Mesendoderm (in vitro differentiated cells): ENCODE results near the gene HAX1. TPM values are rescaled to one million over a fixed set of nuclear protein-coding genes. Genes with fewer than 3 reads are reported as not detected.
"Not testable (repeated sequence)": the region's sequence is repeated elsewhere in the genome, so short reads cannot be mapped to it uniquely, and the experiment has no call there.

Source experiments
- DNase-seq: peaks from one replicate; pipeline ENCODE4 v3.0.0; 2013
- H2AK5ac ChIP-seq: 2 replicates; pipeline ENCODE4 v1.6.1; 2013; ENCODE audit warnings: low read length, inconsistent platforms
- H2BK120ac ChIP-seq: 2 replicates; pipeline ENCODE4 v1.6.1; 2013; ENCODE audit warnings: low read depth, mild to moderate bottlenecking, low read length, moderate library complexity, mixed read lengths
- H2BK15ac ChIP-seq: replicated peaks from 2 replicates; pipeline ENCODE4 v1.6.1; 2013; ENCODE audit warnings: low read depth, mild to moderate bottlenecking, moderate library complexity
- H2BK5ac ChIP-seq: 2 replicates; pipeline ENCODE4 v1.6.1; 2013; ENCODE audit warnings: low read length, inconsistent platforms
- H3K18ac ChIP-seq: 2 replicates; pipeline ENCODE4 v1.6.1; 2013; ENCODE audit warnings: mild to moderate bottlenecking, low read length, mixed read lengths
- H3K23ac ChIP-seq: one replicate; pipeline ENCODE4 v1.6.1; 2013; ENCODE audit warnings: low read length
- H3K27ac ChIP-seq: 2 replicates; pipeline ENCODE4 v1.5.1; 2013; ENCODE audit warnings: low read depth, mild to moderate bottlenecking, inconsistent platforms, low read length, moderate library complexity
- H3K27me3 ChIP-seq: 2 replicates; pipeline ENCODE4 v1.6.1; 2013; ENCODE audit warnings: low read length, control low read depth, mild to moderate bottlenecking, inconsistent platforms; ENCODE audit not compliant: insufficient read depth, poor library complexity
- H3K36me3 ChIP-seq: 2 replicates; pipeline ENCODE4 v1.6.1; 2013; ENCODE audit warnings: low read length, inconsistent platforms; ENCODE audit not compliant: control insufficient read depth, insufficient read depth
- H3K4ac ChIP-seq: one replicate; pipeline ENCODE4 v1.6.1; 2013; ENCODE audit warnings: low read depth, mild to moderate bottlenecking, low read length, moderate library complexity
- H3K4me1 ChIP-seq: 2 replicates; pipeline ENCODE4 v1.6.1; 2013; ENCODE audit warnings: low read depth, low read length, inconsistent platforms; ENCODE audit not compliant: control insufficient read depth
- H3K4me2 ChIP-seq: 2 replicates; pipeline ENCODE4 v1.6.1; 2013; ENCODE audit warnings: low read length
- H3K4me3 ChIP-seq: 2 replicates; pipeline ENCODE4 v1.5.1; 2013; ENCODE audit warnings: mild to moderate bottlenecking, low read length
- H3K56ac ChIP-seq: one replicate; pipeline ENCODE4 v1.6.1; 2013; ENCODE audit warnings: low read length
- H3K79me1 ChIP-seq: 2 replicates; pipeline ENCODE4 v1.6.1; 2013; ENCODE audit warnings: low read length, inconsistent platforms
- H3K79me2 ChIP-seq: 2 replicates; pipeline ENCODE4 v1.6.1; 2013; ENCODE audit warnings: mild to moderate bottlenecking, low read length; ENCODE audit not compliant: control insufficient read depth, insufficient read depth
- H3K9ac ChIP-seq: 2 replicates; pipeline ENCODE4 v1.6.1; 2013; ENCODE audit warnings: low read length, inconsistent platforms
- H4K5ac ChIP-seq: one replicate; pipeline ENCODE4 v1.6.1; 2013; ENCODE audit warnings: low read length
- H4K8ac ChIP-seq: one replicate; pipeline ENCODE4 v1.6.1; 2013; ENCODE audit warnings: low read depth, mild to moderate bottlenecking, control low read depth, low read length, moderate library complexity
- WGBS: extraction: QIAGEN DNeasy Blood & Tissue Kit; methylation state at CpG from one replicate; pipeline ENCODE4 v1.1.7; 2013; ENCODE audit warnings: low lambda C conversion rate, missing lambda C conversion rate; ENCODE audit not compliant: insufficient coverage; ENCODE audit errors: extremely low coverage; 5-methylcytosine and 5-hydroxymethylcytosine counted together
- polyA plus RNA-seq, 2 experiments: library from polyadenylated mRNA; stranded (reverse); fragments of 200-250 nt; gene quantifications; one replicate each; pipeline ENCODE4 v1.2.3, GENCODE V29; 2013

The HAX1 gene
- 85.9 TPM for polyA plus RNA-seq (2013, experiment 1 of 2)
- polyA plus RNA-seq (2013, experiment 2 of 2), result 88.5 TPM

- no CpG with 5 or more reads among the region's 47 CpGs for WGBS
- H3K36me3 ChIP-seq, result peaks cover 3% of the 10 kb centered on the region
Measured at GRCh38 chr1:154272217-154272998, at the start of gene HAX1. Gene HAX1 (plus strand): TSS chr1:154272629. CDS start chr1:154272724, 95 bp downstream.

DNA sequence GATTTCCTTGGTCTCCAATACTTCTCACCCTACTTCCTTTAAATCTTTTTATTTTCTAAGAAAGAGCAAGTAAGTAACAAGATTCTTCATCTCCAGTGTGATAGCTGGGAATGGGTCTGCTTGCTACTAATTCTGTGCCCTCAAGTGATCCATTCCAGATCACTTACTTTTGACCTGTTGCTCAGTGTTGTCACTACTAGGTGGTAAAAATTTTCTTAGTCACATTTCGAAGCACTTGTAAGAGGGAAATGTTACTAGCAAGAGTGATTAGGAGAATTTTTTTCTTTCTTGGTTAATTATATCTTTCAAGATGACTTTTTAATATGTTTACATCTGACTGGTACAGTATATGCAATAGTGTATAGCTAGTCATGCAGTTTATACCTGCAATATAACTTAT, 49.5 kb upstream of the HAX1 start:
- no peak overlapping the region for H2AK5ac ChIP-seq
- peak overlapping the region; percentile 14 for H3K9ac ChIP-seq
- H3K18ac ChIP-seq, result no peak overlapping the region
- peaks cover 77% of the 10 kb centered on the region for H3K79me2 ChIP-seq
- no peak overlapping the region for H3K27ac ChIP-seq
- H2BK15ac ChIP-seq, result no peak overlapping the region
- peaks cover 7% of the 10 kb centered on the region for H3K79me1 ChIP-seq
- no peak overlapping the region for H3K23ac ChIP-seq
- H3K4ac ChIP-seq, result no peak overlapping the region
- DNase-seq, result no peak
- no peak overlapping the region for H3K4me3 ChIP-seq
- H3K4me2 ChIP-seq, result peak overlapping the region; percentile 3
- H3K36me3 ChIP-seq, result peaks cover 4% of the 10 kb centered on the region
- H2BK120ac ChIP-seq, result no peak overlapping the region
- no CpG with 5 or more reads among the region's 1 CpG for WGBS
- no peak overlapping the region for H4K8ac ChIP-seq
- H4K5ac ChIP-seq, result no peak overlapping the region
- peaks cover 5% of the 10 kb centered on the region for H3K4me1 ChIP-seq
- H3K27me3 ChIP-seq, result no peaks in the 10 kb centered on the region
- no peak overlapping the region for H2BK5ac ChIP-seq
- no peak overlapping the region for H3K56ac ChIP-seq

More at GRCh38 chr1:154272217-154272998, at the start of gene HAX1:
- no peak within 1 kb of the TSS for H3K23ac ChIP-seq
- peak within 1 kb of the TSS; percentile 63 for H3K27ac ChIP-seq
- H3K4me1 ChIP-seq, result no peaks in the 10 kb centered on the region
- H3K9ac ChIP-seq, result peak within 1 kb of the TSS; percentile 100
- H2BK5ac ChIP-seq, result peak within 1 kb of the TSS; percentile 21
- H4K8ac ChIP-seq, result no peak within 1 kb of the TSS
- DNase-seq, result peak; percentile 98
- peaks cover 7% of the 10 kb centered on the region for H3K79me1 ChIP-seq
- H2BK15ac ChIP-seq, result no peak within 1 kb of the TSS
- peak within 1 kb of the TSS; percentile 86 for H3K18ac ChIP-seq
- H4K5ac ChIP-seq, result peak within 1 kb of the TSS; percentile 87
- peak within 1 kb of the TSS; percentile 87 for H3K4ac ChIP-seq
- H3K79me2 ChIP-seq, result peaks cover 7% of the 10 kb centered on the region
- no peak within 1 kb of the TSS for H2BK120ac ChIP-seq
- no peaks in the 10 kb centered on the region for H3K27me3 ChIP-seq
- H3K56ac ChIP-seq, result peak within 1 kb of the TSS; percentile 97
- H3K4me3 ChIP-seq, result peak within 1 kb of the TSS; percentile 73
- H2AK5ac ChIP-seq, result peak within 1 kb of the TSS; percentile 98
- H3K4me2 ChIP-seq, result peak within 1 kb of the TSS; percentile 97

DNA sequence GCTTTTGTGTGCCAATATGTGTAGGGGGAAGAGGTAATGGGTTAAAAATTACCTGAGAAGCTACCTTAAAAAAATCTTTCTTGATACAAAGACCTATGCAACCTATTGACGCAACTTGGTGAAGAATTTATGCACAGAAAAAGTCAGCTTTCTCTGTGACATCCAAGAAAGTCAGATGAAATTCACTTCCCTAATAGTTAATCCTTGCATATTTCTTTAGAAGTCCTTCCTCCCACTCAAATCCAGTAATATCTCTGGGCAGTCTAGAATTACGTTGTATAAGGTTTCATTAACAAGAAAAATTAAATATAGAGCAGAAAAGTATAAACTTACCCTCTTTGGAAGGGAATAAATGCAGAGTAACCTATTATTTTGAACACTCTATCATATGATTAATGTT, 48.8 kb upstream of the HAX1 start:
- no peak overlapping the region for H3K4me3 ChIP-seq

GRCh38 chr1:154225370-154225769, 47.1 kb upstream of the HAX1 start:
- Histone ChIP-seq H3K9ac (no peak overlapping the region), H3K23ac (no peak overlapping the region), H3K79me1 (peaks cover 9% of the 10 kb centered on the region), H4K8ac (no peak overlapping the region), H3K79me2 (peaks cover 63% of the 10 kb centered on the region), H3K4ac (no peak overlapping the region), H3K27ac (no peak overlapping the region), H3K18ac (no peak overlapping the region), H2BK120ac (no peak overlapping the region), H2BK15ac (no peak overlapping the region), H3K4me3 (no peak overlapping the region), H3K56ac (no peak overlapping the region), H3K4me1 (peaks cover 1% of the 10 kb centered on the region), H3K27me3 (no peaks in the 10 kb centered on the region), H2BK5ac (no peak overlapping the region), H3K36me3 (peaks cover 11% of the 10 kb centered on the region), H2AK5ac (no peak overlapping the region), H3K4me2 (no peak overlapping the region), H4K5ac (no peak overlapping the region)
- no CpG with 5 or more reads among the region's 2 CpGs for WGBS
- no peak for DNase-seq

More for the DNA sequence above, 48.8 kb upstream of the HAX1 start:
- Histone ChIP-seq H3K4ac (no peak overlapping the region), H3K56ac (no peak overlapping the region), H2BK5ac (no peak overlapping the region), H3K79me1 (peaks cover 10% of the 10 kb centered on the region), H3K23ac (no peak overlapping the region), H3K4me2 (no peak overlapping the region), H3K79me2 (peaks cover 75% of the 10 kb centered on the region), H4K5ac (no peak overlapping the region), H4K8ac (no peak overlapping the region), H2AK5ac (no peak overlapping the region), H3K9ac (no peak overlapping the region), H3K27me3 (no peaks in the 10 kb centered on the region), H3K18ac (no peak overlapping the region), H2BK15ac (no peak overlapping the region), H3K4me1 (peaks cover 5% of the 10 kb centered on the region), H2BK120ac (no peak overlapping the region), H3K36me3 (peaks cover 7% of the 10 kb centered on the region), H3K27ac (no peak overlapping the region)
- no peak for DNase-seq
- WGBS, result no CpG with 5 or more reads among the region's 2 CpGs

DNA sequence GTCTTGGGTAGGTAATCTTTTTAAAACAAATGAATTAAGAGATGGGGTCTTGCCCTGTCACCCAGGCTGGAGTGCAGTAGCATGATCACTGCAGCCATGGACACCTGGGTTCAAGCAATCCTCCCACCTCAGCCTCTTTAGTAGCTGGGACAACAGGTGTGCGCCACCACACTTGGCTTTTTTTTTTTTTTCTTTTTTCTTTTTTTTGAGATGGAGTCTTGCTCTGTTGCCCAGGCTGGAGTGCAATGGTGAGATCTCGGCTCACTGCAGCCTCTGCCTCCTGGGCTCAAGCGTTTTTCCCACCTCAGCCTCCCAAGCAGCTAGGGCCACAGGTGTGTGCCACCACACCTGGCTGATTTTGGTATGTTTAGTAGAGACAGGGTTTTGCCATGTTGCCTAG, 41.3 kb upstream of the HAX1 start:
- not testable (repeated sequence) for H4K8ac ChIP-seq, H2BK5ac ChIP-seq, H2BK15ac ChIP-seq, H2BK120ac ChIP-seq, H3K27me3 ChIP-seq, H3K4me3 ChIP-seq, H3K27ac ChIP-seq, H3K9ac ChIP-seq, H3K4me1 ChIP-seq, H3K23ac ChIP-seq, DNase-seq, H3K56ac ChIP-seq, H3K18ac ChIP-seq, H3K4me2 ChIP-seq, H3K4ac ChIP-seq, H4K5ac ChIP-seq, H2AK5ac ChIP-seq
- H3K79me2 ChIP-seq, result peaks cover 25% of the 10 kb centered on the region
- peaks cover 13% of the 10 kb centered on the region for H3K79me1 ChIP-seq
- peaks cover 14% of the 10 kb centered on the region for H3K36me3 ChIP-seq
- no CpG with 5 or more reads among the region's 3 CpGs for WGBS
